ENCODE measurements around the gene GALNS.

- TF ChIP-seq REST (IDR thresholded peaks at IDR 0.05; ENCODE audit: insufficient read depth in 1 of 2, low read depth in 2 of 2, low read length in 1 of 2) (no peak), CTCF (IDR thresholded peaks at IDR 0.05) (no peak), POLR2AphosphoS5 (IDR thresholded peaks at IDR 0.05; ENCODE audit: low read depth, low read length) (no peak)
Measured at GRCh38 chr16:88902744-88903143, 46.0 kb upstream of the GALNS start.

Measured in Panc1 (cell line).